HL-60 (cell line): ENCODE results near the gene MPI.

ENCODE experiments used
- DNase-seq, 2 experiments: peaks; one replicate each; pipeline ENCODE4 v3.0.0-alpha.2; 2010 to 2020; ENCODE audit warnings: low read depth in 1 of 2, low spot score in 1 of 2
- H3K27ac ChIP-seq: fragments of 250-450 bp; sonication (Bioruptor Pico); replicated peaks from 2 replicates; pipeline ENCODE4 v1.5.1; 2020; ENCODE audit warnings: mild to moderate bottlenecking, moderate library complexity
- H3K27me3 ChIP-seq: fragments of 250-450 bp; sonication (Bioruptor Pico); 2 replicates; pipeline ENCODE4 v1.5.1; 2021; ENCODE audit warnings: mild to moderate bottlenecking, moderate library complexity; ENCODE audit not compliant: insufficient read depth, poor library complexity, severe bottlenecking
- H3K4me3 ChIP-seq: replicated peaks from 2 replicates; pipeline ENCODE4 v1.5.1; 2011; ENCODE audit warnings: mild to moderate bottlenecking, control low read depth, low read length; ENCODE audit not compliant: insufficient read depth
- CTCF ChIP-seq: IDR thresholded peaks from one replicate; pipeline ENCODE4 v1.5.1; 2011; ENCODE audit warnings: low read length, control low read depth, inconsistent platforms; ENCODE audit not compliant: insufficient read depth
- GABPA ChIP-seq: IDR thresholded peaks from 2 replicates; pipeline ENCODE4 v1.6.1; 2012; ENCODE audit warnings: low read depth
- POLR2AphosphoS5 ChIP-seq: IDR thresholded peaks from 2 replicates; pipeline ENCODE4 v1.6.1; 2012; ENCODE audit warnings: low read depth
- REST ChIP-seq: IDR thresholded peaks from 2 replicates; pipeline ENCODE4 v1.6.1; 2012; ENCODE audit warnings: low read depth; ENCODE audit not compliant: insufficient replicate concordance
- SPI1 ChIP-seq: IDR thresholded peaks from 2 replicates; pipeline ENCODE4 v1.6.1; 2012; ENCODE audit warnings: low read depth, mild to moderate bottlenecking, borderline replicate concordance

Gene MPI

GRCh38 chr15:74844319-74845207 lies 45.3 kb upstream of the MPI start:
- no peak for DNase-seq
- Histone ChIP-seq H3K27me3 (no peaks in the 10 kb centered on the region), H3K27ac (peak overlapping the region; percentile 29), H3K4me3 (no peak overlapping the region)
- TF ChIP-seq SPI1 (no peak), POLR2AphosphoS5 (no peak), CTCF (no peak), REST (no peak), GABPA (no peak)

GRCh38 chr15:74845208-74845568 lies 44.7 kb upstream of the MPI start:
- Histone ChIP-seq H3K27me3 (no peaks in the 10 kb centered on the region), H3K27ac (peak overlapping the region; percentile 29), H3K4me3 (no peak overlapping the region)
- peak in 1 of 2 experiments; percentile 45 for DNase-seq
- TF ChIP-seq SPI1 = no peak
- no peak for TF ChIP-seq REST
- TF ChIP-seq POLR2AphosphoS5 = no peak; the same call in 1 of the 2 replicates
- no peak for TF ChIP-seq CTCF
- no peak for TF ChIP-seq GABPA

GRCh38 chr15:74845581-74845980 lies 44.3 kb upstream of the MPI start:
- Histone ChIP-seq H3K27me3 (no peaks in the 10 kb centered on the region), H3K27ac (peak overlapping the region; percentile 29; the same call in 1 of the 2 replicates), H3K4me3 (no peak overlapping the region)
- TF ChIP-seq REST (no peak), CTCF (no peak), SPI1 (no peak), GABPA (no peak), POLR2AphosphoS5 (no peak; the same call in 1 of the 2 replicates)
- DNase-seq = no peak
